ENCODE measurements around the gene PRLR. TPM values are rescaled to one million over a fixed set of nuclear protein-coding genes. Genes with fewer than 3 reads are reported as not detected.
"Not testable (repeated sequence)": the region's sequence is repeated elsewhere in the genome, so short reads cannot be mapped to it uniquely, and the experiment has no call there.

Gene PRLR
- total RNA-seq, 4 donors from 2014 or later: 0.10 to 0.65 (median 0.39) TPM

GRCh38 chr5:35041261-35041660, 189.0 kb downstream of the PRLR start:
- in situ Hi-C loops (cut with MboI; ENCODE audit: low sequenced_read_pairs in 4 of 4): no loop called here
- DNase-seq (no peak), ATAC-seq (no peak)
- Histone ChIP-seq H3K4me3 (no peak overlapping the region), H3K4me1 (no peaks in the 10 kb centered on the region), H3K36me3 (no peaks in the 10 kb centered on the region), H3K27ac (no peak overlapping the region), H3K9me3 (no peaks in the 10 kb centered on the region), H3K27me3 (no peaks in the 10 kb centered on the region)
- TF ChIP-seq, protein P1, sequence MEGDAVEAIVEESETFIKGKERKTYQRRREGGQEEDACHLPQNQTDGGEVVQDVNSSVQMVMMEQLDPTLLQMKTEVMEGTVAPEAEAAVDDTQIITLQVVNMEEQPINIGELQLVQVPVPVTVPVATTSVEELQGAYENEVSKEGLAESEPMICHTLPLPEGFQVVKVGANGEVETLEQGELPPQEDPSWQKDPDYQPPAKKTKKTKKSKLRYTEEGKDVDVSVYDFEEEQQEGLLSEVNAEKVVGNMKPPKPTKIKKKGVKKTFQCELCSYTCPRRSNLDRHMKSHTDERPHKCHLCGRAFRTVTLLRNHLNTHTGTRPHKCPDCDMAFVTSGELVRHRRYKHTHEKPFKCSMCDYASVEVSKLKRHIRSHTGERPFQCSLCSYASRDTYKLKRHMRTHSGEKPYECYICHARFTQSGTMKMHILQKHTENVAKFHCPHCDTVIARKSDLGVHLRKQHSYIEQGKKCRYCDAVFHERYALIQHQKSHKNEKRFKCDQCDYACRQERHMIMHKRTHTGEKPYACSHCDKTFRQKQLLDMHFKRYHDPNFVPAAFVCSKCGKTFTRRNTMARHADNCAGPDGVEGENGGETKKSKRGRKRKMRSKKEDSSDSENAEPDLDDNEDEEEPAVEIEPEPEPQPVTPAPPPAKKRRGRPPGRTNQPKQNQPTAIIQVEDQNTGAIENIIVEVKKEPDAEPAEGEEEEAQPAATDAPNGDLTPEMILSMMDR (IDR thresholded peaks at IDR 0.05 in 4 of 5, conservative IDR thresholded peaks at IDR 0.05 in 1 of 5): no peak
- no peak for TF ChIP-seq POLR2A (IDR thresholded peaks at IDR 0.05)
- intact Hi-C loops (cut with DNase I; ENCODE audit: low total_unique reads): no loop called here

DNA sequence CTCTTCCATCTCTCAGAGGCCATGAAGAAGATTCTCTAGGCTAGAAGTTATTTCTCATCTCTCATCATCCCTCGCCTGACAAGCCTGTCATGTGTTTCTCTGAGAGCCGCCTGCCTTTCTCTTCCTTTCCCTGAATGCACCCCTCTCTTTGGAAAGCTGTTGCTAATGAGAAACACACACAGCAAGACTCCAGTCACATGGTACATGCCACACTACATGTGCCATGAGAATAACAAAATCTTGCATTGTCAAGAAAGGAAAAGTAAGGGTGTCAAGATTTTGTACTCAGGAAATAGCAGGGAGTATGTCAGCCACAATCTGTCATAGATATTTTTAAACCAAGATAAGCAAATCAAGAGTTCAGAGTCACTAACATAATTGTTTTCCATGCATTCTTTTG, 191.4 kb downstream of the PRLR start:
- Histone ChIP-seq H3K27me3 (no peaks in the 10 kb centered on the region), H3K9me3 (no peaks in the 10 kb centered on the region), H3K4me1 (no peaks in the 10 kb centered on the region), H3K27ac (no peak overlapping the region), H3K36me3 (no peaks in the 10 kb centered on the region), H3K4me3 (no peak overlapping the region)
- in situ Hi-C loops (cut with MboI; ENCODE audit: low sequenced_read_pairs in 4 of 4): no loop called here
- no peak for DNase-seq
- no peak for ATAC-seq
- intact Hi-C loops (cut with DNase I; ENCODE audit: low total_unique reads): no loop called here
- TF ChIP-seq, protein P1 (IDR thresholded peaks at IDR 0.05 in 4 of 5, conservative IDR thresholded peaks at IDR 0.05 in 1 of 5): no peak
- no peak for TF ChIP-seq POLR2A (IDR thresholded peaks at IDR 0.05)

GRCh38 chr5:35036536-35036935, 193.8 kb downstream of the PRLR start:
- intact Hi-C loops (cut with DNase I; ENCODE audit: low total_unique reads): no loop called here
- TF ChIP-seq POLR2A (IDR thresholded peaks at IDR 0.05): no peak
- TF ChIP-seq, protein P1 (IDR thresholded peaks at IDR 0.05 in 4 of 5, conservative IDR thresholded peaks at IDR 0.05 in 1 of 5): no peak
- Histone ChIP-seq H3K27ac (no peak overlapping the region), H3K36me3 (no peaks in the 10 kb centered on the region), H3K4me1 (no peaks in the 10 kb centered on the region), H3K27me3 (no peaks in the 10 kb centered on the region), H3K4me3 (no peak overlapping the region), H3K9me3 (no peaks in the 10 kb centered on the region)
- ATAC-seq (no peak), DNase-seq (no peak)
- in situ Hi-C loops (cut with MboI; ENCODE audit: low sequenced_read_pairs in 4 of 4): no loop called here

- H3K27ac ChIP-seq; H3K9me3 ChIP-seq; DNase-seq; intact Hi-C loops (cut with DNase I; ENCODE audit: low total_unique reads); in situ Hi-C loops (cut with MboI; ENCODE audit: low sequenced_read_pairs in 4 of 4); H3K36me3 ChIP-seq; H3K4me3 ChIP-seq; H3K4me1 ChIP-seq; H3K27me3 ChIP-seq; ATAC-seq: not testable (repeated sequence)
Observed at GRCh38 chr5:35035929-35036328, 194.4 kb downstream of the PRLR start.

GRCh38 chr5:35035271-35035670, 195.0 kb downstream of the PRLR start:
- intact Hi-C loops (cut with DNase I; ENCODE audit: low total_unique reads): no loop called here
- no peaks in the 10 kb centered on the region for H3K4me1 ChIP-seq
- H3K36me3 ChIP-seq: no peaks in the 10 kb centered on the region
- H3K9me3 ChIP-seq: no peaks in the 10 kb centered on the region
- H3K4me3 ChIP-seq: no peak overlapping the region
- no peak for DNase-seq
- TF ChIP-seq, protein P1 (IDR thresholded peaks at IDR 0.05 in 4 of 5, conservative IDR thresholded peaks at IDR 0.05 in 1 of 5): no peak
- TF ChIP-seq POLR2A (IDR thresholded peaks at IDR 0.05): no peak
- ATAC-seq: no peak
- no peaks in the 10 kb centered on the region for H3K27me3 ChIP-seq
- no peak overlapping the region for H3K27ac ChIP-seq
- in situ Hi-C loops (cut with MboI; ENCODE audit: low sequenced_read_pairs in 4 of 4): no loop called here

All from gastrocnemius medialis (tissue), 4 donors.